Tibial nerve (tissue), 4 donors: ENCODE measurements around the gene LILRB2.

Experiments
- EP300 ChIP-seq, 2 donors: sonication (generic); formaldehyde crosslinking; IDR thresholded peaks; one replicate each; pipeline ENCODE4 v1.6.1; 2017; ENCODE audit warnings: antibody characterized with exemption in 2 of 2, mild to moderate bottlenecking in 1 of 2
- POLR2A ChIP-seq, 2 donors: fragments of 450-650 bp; IDR thresholded peaks; one replicate each; pipeline ENCODE4 v1.6.1; 2017; ENCODE audit warnings: antibody characterized with exemption in 2 of 2, mild to moderate bottlenecking in 2 of 2, moderate library complexity in 2 of 2
- TF ChIP-seq, protein P1 (sequence below), 5 experiments: fragments of 200-600 bp in 3 of 5; fragments of 450-650 bp in 2 of 5; sonication (generic) in 3 of 5; IDR thresholded peaks; one replicate each; pipeline ENCODE4 v1.5.1; 2016 to 2019; ENCODE audit warnings: antibody characterized with exemption in 5 of 5, mild to moderate bottlenecking in 3 of 5, moderate library complexity in 2 of 5

DNA sequence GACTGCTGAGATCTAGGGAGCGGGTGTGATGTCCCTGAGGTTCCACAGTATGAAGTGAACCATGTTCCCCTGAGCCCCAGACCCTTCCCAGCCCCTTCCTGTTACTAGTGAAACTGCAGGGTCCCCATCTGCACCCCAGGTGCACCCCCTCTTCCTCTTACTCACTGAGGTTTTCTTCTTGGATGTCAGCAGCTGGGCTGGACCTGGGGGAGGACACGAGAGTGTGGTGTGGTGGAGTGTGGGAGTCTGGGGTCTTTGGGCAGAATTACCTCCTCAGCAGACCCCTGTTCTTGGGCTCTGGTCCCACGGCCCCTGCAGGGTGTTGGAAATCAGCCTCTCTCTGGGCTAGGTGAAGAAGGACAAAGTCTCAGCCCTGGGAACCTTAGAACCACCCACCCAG, 35.0 kb downstream of the LILRB2 start:
- TF ChIP-seq, protein P1, sequence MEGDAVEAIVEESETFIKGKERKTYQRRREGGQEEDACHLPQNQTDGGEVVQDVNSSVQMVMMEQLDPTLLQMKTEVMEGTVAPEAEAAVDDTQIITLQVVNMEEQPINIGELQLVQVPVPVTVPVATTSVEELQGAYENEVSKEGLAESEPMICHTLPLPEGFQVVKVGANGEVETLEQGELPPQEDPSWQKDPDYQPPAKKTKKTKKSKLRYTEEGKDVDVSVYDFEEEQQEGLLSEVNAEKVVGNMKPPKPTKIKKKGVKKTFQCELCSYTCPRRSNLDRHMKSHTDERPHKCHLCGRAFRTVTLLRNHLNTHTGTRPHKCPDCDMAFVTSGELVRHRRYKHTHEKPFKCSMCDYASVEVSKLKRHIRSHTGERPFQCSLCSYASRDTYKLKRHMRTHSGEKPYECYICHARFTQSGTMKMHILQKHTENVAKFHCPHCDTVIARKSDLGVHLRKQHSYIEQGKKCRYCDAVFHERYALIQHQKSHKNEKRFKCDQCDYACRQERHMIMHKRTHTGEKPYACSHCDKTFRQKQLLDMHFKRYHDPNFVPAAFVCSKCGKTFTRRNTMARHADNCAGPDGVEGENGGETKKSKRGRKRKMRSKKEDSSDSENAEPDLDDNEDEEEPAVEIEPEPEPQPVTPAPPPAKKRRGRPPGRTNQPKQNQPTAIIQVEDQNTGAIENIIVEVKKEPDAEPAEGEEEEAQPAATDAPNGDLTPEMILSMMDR (IDR thresholded peaks at IDR 0.05) = no peak
- TF ChIP-seq POLR2A (IDR thresholded peaks at IDR 0.05) (no peak), EP300 (IDR thresholded peaks at IDR 0.05) (no peak)
